ENCODE results near the gene LDB2. TPM values are rescaled to one million over a fixed set of nuclear protein-coding genes. Genes with fewer than 3 reads are reported as not detected.

The LDB2 gene
- total and polyA plus RNA-seq, 3 donors from 2014 or later, result 14.6 to 17.8 (median 15.7) TPM

- Histone ChIP-seq H3K4me1 (peaks cover 8% of the 10 kb centered on the region), H3K36me3 (ENCODE audit: low read depth, missing control alignments) (no peaks in the 10 kb centered on the region), H3K27ac (peak overlapping the region in 1 of 2 donors; percentile 77), H3K4me3 (no peak overlapping the region), H3K9me3 (no peaks in the 10 kb centered on the region), H3K27me3 (no peaks in the 10 kb centered on the region)
- peak; percentile 51 for DNase-seq
- 75 to 88% methylated on average over 9 of the region's 9 CpGs for WGBS, 2 donors
- intact Hi-C loops (cut with DNase I; ENCODE audit: low total_unique reads), result no loop called here
- TF ChIP-seq POLR2A (IDR thresholded peaks at IDR 0.05), result no peak
- no peak for TF ChIP-seq CTCF (IDR thresholded peaks at IDR 0.05)
Observed at GRCh38 chr4:16692961-16693506, 205.4 kb downstream of the LDB2 start.

GRCh38 chr4:16692524-16692923 is 205.9 kb downstream of the LDB2 start:
- Histone ChIP-seq H3K4me1 (peaks cover 8% of the 10 kb centered on the region), H3K27me3 (no peaks in the 10 kb centered on the region), H3K36me3 (ENCODE audit: low read depth, missing control alignments) (no peaks in the 10 kb centered on the region), H3K9me3 (no peaks in the 10 kb centered on the region), H3K27ac (peak overlapping the region in 1 of 2 donors; percentile 77), H3K4me3 (no peak overlapping the region)
- TF ChIP-seq POLR2A (IDR thresholded peaks at IDR 0.05) (no peak), CTCF (IDR thresholded peaks at IDR 0.05) (no peak)
- WGBS, 2 donors, result 41 to 55% methylated on average over 2 of the region's 2 CpGs
- no peak for DNase-seq
- intact Hi-C loops (cut with DNase I; ENCODE audit: low total_unique reads), result no loop called here

- 54 to 57% methylated on average over 4 of the region's 4 CpGs for WGBS, 2 donors
- TF ChIP-seq POLR2A (IDR thresholded peaks at IDR 0.05) (no peak), CTCF (IDR thresholded peaks at IDR 0.05) (no peak)
- H3K9me3 ChIP-seq, result no peaks in the 10 kb centered on the region
- intact Hi-C loops (cut with DNase I; ENCODE audit: low total_unique reads), result no loop called here
- H3K36me3 ChIP-seq (ENCODE audit: low read depth, missing control alignments), result no peaks in the 10 kb centered on the region
- no peak overlapping the region for H3K4me3 ChIP-seq
- peaks cover 8% of the 10 kb centered on the region for H3K4me1 ChIP-seq
- H3K27ac ChIP-seq, result peak overlapping the region in 1 of 2 donors; percentile 77
- no peak for DNase-seq
- no peaks in the 10 kb centered on the region for H3K27me3 ChIP-seq
Observed at GRCh38 chr4:16692046-16692445, 206.4 kb downstream of the LDB2 start.

GRCh38 chr4:16691450-16691849 is 207.0 kb downstream of the LDB2 start:
- H3K27ac ChIP-seq, result no peak overlapping the region
- no peak overlapping the region for H3K4me3 ChIP-seq
- no peaks in the 10 kb centered on the region for H3K27me3 ChIP-seq
- 61 to 70% methylated on average over 1 of the region's 1 CpG for WGBS, 2 donors
- DNase-seq, result no peak
- TF ChIP-seq CTCF (IDR thresholded peaks at IDR 0.05) (no peak), POLR2A (IDR thresholded peaks at IDR 0.05) (no peak)
- no peaks in the 10 kb centered on the region for H3K36me3 ChIP-seq (ENCODE audit: low read depth, missing control alignments)
- intact Hi-C loops (cut with DNase I; ENCODE audit: low total_unique reads), result no loop called here
- peaks cover 9% of the 10 kb centered on the region for H3K4me1 ChIP-seq
- no peaks in the 10 kb centered on the region for H3K9me3 ChIP-seq

GRCh38 chr4:16687845-16688244 is 210.6 kb downstream of the LDB2 start:
- intact Hi-C loops (cut with DNase I; ENCODE audit: low total_unique reads), result no loop called here
- TF ChIP-seq CTCF (IDR thresholded peaks at IDR 0.05) (no peak), POLR2A (IDR thresholded peaks at IDR 0.05) (no peak)
- WGBS, 2 donors, result 94% methylated on average over 3 of the region's 3 CpGs
- H3K36me3 ChIP-seq (ENCODE audit: low read depth, missing control alignments), result no peaks in the 10 kb centered on the region
- no peaks in the 10 kb centered on the region for H3K9me3 ChIP-seq
- peaks cover 23% of the 10 kb centered on the region for H3K4me1 ChIP-seq
- no peak overlapping the region for H3K27ac ChIP-seq
- no peak overlapping the region for H3K4me3 ChIP-seq
- no peak for DNase-seq
- no peaks in the 10 kb centered on the region for H3K27me3 ChIP-seq
